ENCODE measurements around the gene SWAP70. TPM values are rescaled to one million over a fixed set of nuclear protein-coding genes. Genes with fewer than 3 reads are reported as not detected.

The SWAP70 gene
- total RNA-seq, 1 donor from 2014 or later: 8.4 TPM

GRCh38 chr11:9719566-9720289, 55.9 kb downstream of the SWAP70 start:
- Mint-ChIP-seq H3K27me3 (ENCODE audit: low read depth) (no peaks in the 10 kb centered on the region), H3K9me3 (peaks cover 19% of the 10 kb centered on the region), H3K27ac (no peak overlapping the region), H3K36me3 (ENCODE audit: low read depth) (peaks cover 22% of the 10 kb centered on the region), H3K4me1 (ENCODE audit: low read depth) (peaks cover 19% of the 10 kb centered on the region), H3K4me3 (ENCODE audit: low read depth) (no peak overlapping the region)
- intact Hi-C loops (cut with micrococcal nuclease): no loop called here
- DNase-seq (ENCODE audit: low spot score): no peak

- Mint-ChIP-seq H3K36me3 (ENCODE audit: low read depth) (peaks cover 21% of the 10 kb centered on the region), H3K4me3 (ENCODE audit: low read depth) (no peak overlapping the region), H3K9me3 (peaks cover 18% of the 10 kb centered on the region), H3K27ac (no peak overlapping the region), H3K4me1 (ENCODE audit: low read depth) (peaks cover 19% of the 10 kb centered on the region), H3K27me3 (ENCODE audit: low read depth) (no peaks in the 10 kb centered on the region)
- intact Hi-C loops (cut with micrococcal nuclease): no loop called here
- DNase-seq (ENCODE audit: low spot score): no peak
Measured at GRCh38 chr11:9720290-9720630, 56.4 kb downstream of the SWAP70 start.

GRCh38 chr11:9722023-9722422, 58.1 kb downstream of the SWAP70 start:
- intact Hi-C loops (cut with micrococcal nuclease): no loop called here
- Mint-ChIP-seq H3K27me3 (ENCODE audit: low read depth) (no peaks in the 10 kb centered on the region), H3K27ac (no peak overlapping the region), H3K9me3 (peaks cover 4% of the 10 kb centered on the region), H3K36me3 (ENCODE audit: low read depth) (peaks cover 8% of the 10 kb centered on the region), H3K4me1 (ENCODE audit: low read depth) (peaks cover 13% of the 10 kb centered on the region), H3K4me3 (ENCODE audit: low read depth) (no peak overlapping the region)
- DNase-seq (ENCODE audit: low spot score): no peak

- Mint-ChIP-seq H3K27me3 (ENCODE audit: low read depth) (no peaks in the 10 kb centered on the region), H3K4me3 (ENCODE audit: low read depth) (no peak overlapping the region), H3K4me1 (ENCODE audit: low read depth) (peaks cover 13% of the 10 kb centered on the region), H3K27ac (no peak overlapping the region), H3K36me3 (ENCODE audit: low read depth) (peaks cover 10% of the 10 kb centered on the region), H3K9me3 (peaks cover 4% of the 10 kb centered on the region)
- intact Hi-C loops (cut with micrococcal nuclease): no loop called here
- DNase-seq (ENCODE audit: low spot score): no peak
Measured at GRCh38 chr11:9722893-9723292, 59.0 kb downstream of the SWAP70 start.

- Mint-ChIP-seq H3K36me3 (ENCODE audit: low read depth) (peaks cover 9% of the 10 kb centered on the region), H3K27me3 (ENCODE audit: low read depth) (no peaks in the 10 kb centered on the region), H3K4me1 (ENCODE audit: low read depth) (peaks cover 3% of the 10 kb centered on the region), H3K9me3 (no peaks in the 10 kb centered on the region), H3K27ac (no peak overlapping the region), H3K4me3 (ENCODE audit: low read depth) (no peak overlapping the region)
- intact Hi-C loops (cut with micrococcal nuclease): no loop called here
- no peak for DNase-seq (ENCODE audit: low spot score)
Measured at GRCh38 chr11:9726321-9727022, 62.6 kb downstream of the SWAP70 start.

- Mint-ChIP-seq H3K27ac (no peak overlapping the region), H3K36me3 (ENCODE audit: low read depth) (peaks cover 9% of the 10 kb centered on the region), H3K9me3 (no peaks in the 10 kb centered on the region), H3K4me1 (ENCODE audit: low read depth) (peaks cover 3% of the 10 kb centered on the region), H3K4me3 (ENCODE audit: low read depth) (no peak overlapping the region), H3K27me3 (ENCODE audit: low read depth) (no peaks in the 10 kb centered on the region)
- DNase-seq (ENCODE audit: low spot score): no peak
- intact Hi-C loops (cut with micrococcal nuclease): no loop called here
Measured at GRCh38 chr11:9728058-9728457, 64.2 kb downstream of the SWAP70 start.

GRCh38 chr11:9731256-9731655, 67.4 kb downstream of the SWAP70 start:
- Mint-ChIP-seq H3K4me1 (ENCODE audit: low read depth) (peaks cover 7% of the 10 kb centered on the region), H3K4me3 (ENCODE audit: low read depth) (no peak overlapping the region), H3K27ac (no peak overlapping the region), H3K27me3 (ENCODE audit: low read depth) (no peaks in the 10 kb centered on the region), H3K36me3 (ENCODE audit: low read depth) (peaks cover 18% of the 10 kb centered on the region), H3K9me3 (peaks cover 13% of the 10 kb centered on the region)
- intact Hi-C loops (cut with micrococcal nuclease): no loop called here
- DNase-seq (ENCODE audit: low spot score): no peak

- Mint-ChIP-seq H3K9me3 (peaks cover 20% of the 10 kb centered on the region), H3K4me1 (ENCODE audit: low read depth) (peaks cover 4% of the 10 kb centered on the region), H3K4me3 (ENCODE audit: low read depth) (no peak overlapping the region), H3K36me3 (ENCODE audit: low read depth) (peaks cover 27% of the 10 kb centered on the region), H3K27me3 (ENCODE audit: low read depth) (no peaks in the 10 kb centered on the region), H3K27ac (no peak overlapping the region)
- intact Hi-C loops (cut with micrococcal nuclease): no loop called here
- no peak for DNase-seq (ENCODE audit: low spot score)
Measured at GRCh38 chr11:9732453-9732852, 68.6 kb downstream of the SWAP70 start.

GRCh38 chr11:9733212-9733611, 69.3 kb downstream of the SWAP70 start:
- H3K27me3 Mint-ChIP-seq (ENCODE audit: low read depth): no peaks in the 10 kb centered on the region
- H3K9me3 Mint-ChIP-seq: peaks cover 20% of the 10 kb centered on the region
- intact Hi-C loops (cut with micrococcal nuclease): no loop called here
- H3K4me3 Mint-ChIP-seq (ENCODE audit: low read depth): no peak overlapping the region
- H3K36me3 Mint-ChIP-seq (ENCODE audit: low read depth): peaks cover 26% of the 10 kb centered on the region
- no peak for DNase-seq (ENCODE audit: low spot score)
- no peak overlapping the region for H3K27ac Mint-ChIP-seq
- peaks cover 6% of the 10 kb centered on the region for H3K4me1 Mint-ChIP-seq (ENCODE audit: low read depth)

- no peak for DNase-seq (ENCODE audit: low spot score)
- Mint-ChIP-seq H3K9me3 (peaks cover 20% of the 10 kb centered on the region), H3K4me1 (ENCODE audit: low read depth) (peaks cover 18% of the 10 kb centered on the region), H3K36me3 (ENCODE audit: low read depth) (peaks cover 30% of the 10 kb centered on the region), H3K27ac (no peak overlapping the region), H3K4me3 (ENCODE audit: low read depth) (no peak overlapping the region), H3K27me3 (ENCODE audit: low read depth) (no peaks in the 10 kb centered on the region)
- intact Hi-C loops (cut with micrococcal nuclease): no loop called here
Measured at GRCh38 chr11:9735236-9735635, 71.4 kb downstream of the SWAP70 start.

GRCh38 chr11:9735919-9736318, 72.0 kb downstream of the SWAP70 start:
- peaks cover 33% of the 10 kb centered on the region for H3K36me3 Mint-ChIP-seq (ENCODE audit: low read depth)
- intact Hi-C loops (cut with micrococcal nuclease): no loop called here
- H3K4me3 Mint-ChIP-seq (ENCODE audit: low read depth): no peak overlapping the region
- no peaks in the 10 kb centered on the region for H3K27me3 Mint-ChIP-seq (ENCODE audit: low read depth)
- peaks cover 20% of the 10 kb centered on the region for H3K9me3 Mint-ChIP-seq
- peak overlapping the region; percentile 25 for H3K27ac Mint-ChIP-seq
- DNase-seq (ENCODE audit: low spot score): no peak
- H3K4me1 Mint-ChIP-seq (ENCODE audit: low read depth): peaks cover 18% of the 10 kb centered on the region

GRCh38 chr11:9736365-9736764, 72.5 kb downstream of the SWAP70 start:
- Mint-ChIP-seq H3K27me3 (ENCODE audit: low read depth) (no peaks in the 10 kb centered on the region), H3K36me3 (ENCODE audit: low read depth) (peaks cover 35% of the 10 kb centered on the region), H3K4me3 (ENCODE audit: low read depth) (no peak overlapping the region), H3K27ac (no peak overlapping the region), H3K9me3 (peaks cover 20% of the 10 kb centered on the region), H3K4me1 (ENCODE audit: low read depth) (peaks cover 18% of the 10 kb centered on the region)
- no peak for DNase-seq (ENCODE audit: low spot score)
- intact Hi-C loops (cut with micrococcal nuclease): no loop called here

GRCh38 chr11:9738116-9738515, 74.2 kb downstream of the SWAP70 start:
- Mint-ChIP-seq H3K27ac (no peak overlapping the region), H3K27me3 (ENCODE audit: low read depth) (no peaks in the 10 kb centered on the region), H3K4me3 (ENCODE audit: low read depth) (no peak overlapping the region), H3K9me3 (peaks cover 20% of the 10 kb centered on the region), H3K4me1 (ENCODE audit: low read depth) (peaks cover 18% of the 10 kb centered on the region), H3K36me3 (ENCODE audit: low read depth) (peaks cover 40% of the 10 kb centered on the region)
- no peak for DNase-seq (ENCODE audit: low spot score)
- intact Hi-C loops (cut with micrococcal nuclease): no loop called here

Data from activated T-helper 2 cell treated with anti-CD3 and anti-CD28 coated beads, Interferon-gamma antibody, Interleukin-2, Interleukin-4, amounts not matched to agents 10 μg/mL and 5 μg/mL and 100 μg/mL, durations not matched to agents 14 hours and 24 hours and 36 hours (primary cell).